Measurements from ENCODE around the gene DCC.
"Not testable (repeated sequence)": the region's sequence is repeated elsewhere in the genome, so short reads cannot be mapped to it uniquely, and the experiment has no call there.

Gene DCC

GRCh38 chr18:53490019-53490418 is 1150.0 kb downstream of the DCC start:
- DNase-seq (ENCODE audit: low read depth in 2 of 2) = no peak

- no peak for DNase-seq (ENCODE audit: low read depth in 2 of 2)
Observed at GRCh38 chr18:53496028-53496427, 1156.0 kb downstream of the DCC start.

GRCh38 chr18:53503914-53504441 is 1164.0 kb downstream of the DCC start:
- DNase-seq (ENCODE audit: low read depth in 2 of 2) = no peak

GRCh38 chr18:53508529-53508928 is 1168.5 kb downstream of the DCC start:
- DNase-seq (ENCODE audit: low read depth in 2 of 2) = no peak

DNA sequence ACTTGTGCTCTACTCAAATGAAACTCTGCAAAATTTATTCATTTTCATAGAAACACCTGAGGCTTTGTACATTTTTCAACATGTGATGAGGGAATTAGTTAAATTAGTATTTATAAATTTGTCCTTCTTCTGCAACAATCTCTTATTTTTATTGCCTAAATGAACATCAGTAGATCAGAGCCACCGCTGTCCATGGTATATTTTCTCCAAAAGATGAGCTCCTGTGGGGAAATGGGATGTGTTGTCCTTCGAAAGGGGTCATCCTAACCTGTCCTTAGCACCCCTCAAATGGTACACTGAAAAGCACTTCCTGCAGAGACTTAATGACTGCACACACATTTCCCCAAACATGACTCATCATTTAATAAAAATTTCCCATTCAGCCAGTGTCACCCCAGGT is 1169.9 kb downstream of the DCC start:
- DNase-seq (ENCODE audit: low read depth in 2 of 2) = no peak

DNA sequence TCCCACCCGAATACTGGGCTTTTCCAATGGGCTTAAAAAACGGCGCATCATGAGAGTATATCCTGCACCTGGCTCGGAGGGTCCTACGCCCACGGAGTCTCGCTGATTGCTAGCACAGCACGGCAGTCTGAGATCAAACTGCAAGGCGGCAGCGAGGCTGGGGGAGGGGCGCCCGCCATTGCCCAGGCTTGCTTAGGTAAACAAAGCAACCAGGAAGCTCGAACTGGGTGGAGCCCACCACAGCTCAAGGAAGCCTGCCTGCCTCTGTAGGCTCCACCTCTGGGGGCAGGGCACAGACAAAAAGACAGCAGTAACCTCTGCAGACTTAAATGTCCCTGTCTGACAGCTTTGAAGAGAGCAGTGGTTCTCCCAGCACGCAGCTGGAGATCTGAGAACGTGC is 1171.7 kb downstream of the DCC start:
- not testable (repeated sequence) for DNase-seq (ENCODE audit: low read depth in 2 of 2)

DNA sequence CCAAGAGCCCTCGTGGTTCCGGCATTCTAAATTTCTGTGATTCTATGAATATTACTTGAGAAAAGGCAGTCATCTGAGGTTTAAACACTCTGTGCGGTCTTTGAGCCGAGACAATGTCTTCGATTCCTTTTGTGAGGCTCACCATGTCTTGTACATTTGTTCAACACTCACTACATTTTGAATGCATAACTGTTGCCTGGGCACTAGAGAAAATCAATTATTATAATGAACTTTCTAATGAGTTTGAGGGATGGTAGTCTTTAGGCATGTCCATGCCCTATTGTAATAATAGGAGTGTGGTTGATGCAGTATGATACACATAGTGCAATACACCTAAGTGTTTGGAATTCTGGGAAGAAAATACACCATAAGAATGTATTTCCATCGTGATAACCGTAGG is 1181.1 kb downstream of the DCC start:
- no peak for DNase-seq (ENCODE audit: low read depth in 2 of 2)

- no peak for DNase-seq (ENCODE audit: low read depth in 2 of 2)
Observed at GRCh38 chr18:53526101-53526870, 1186.3 kb downstream of the DCC start.

DNA sequence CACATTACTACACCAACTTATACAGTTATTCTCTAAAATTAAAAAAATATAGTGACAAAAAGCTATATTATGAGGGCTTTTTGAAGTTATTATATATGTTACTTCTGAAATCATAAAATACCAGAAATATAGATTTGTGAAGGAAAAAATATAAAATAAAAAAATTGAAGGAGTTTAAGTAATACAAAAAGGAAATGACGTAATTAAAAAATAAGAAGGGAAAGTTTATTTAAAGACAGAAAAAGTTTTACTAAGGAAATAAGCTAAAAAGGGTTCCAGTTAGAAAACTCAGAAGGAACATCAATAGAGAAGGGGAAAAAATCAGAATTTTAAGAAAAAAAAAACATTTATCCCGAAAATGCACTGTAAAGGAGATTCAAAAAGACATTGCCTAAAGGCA is 1187.4 kb downstream of the DCC start:
- DNase-seq (ENCODE audit: low read depth in 2 of 2) = no peak

GRCh38 chr18:53531187-53531586 is 1191.2 kb downstream of the DCC start:
- no peak for DNase-seq (ENCODE audit: low read depth in 2 of 2)

DNA sequence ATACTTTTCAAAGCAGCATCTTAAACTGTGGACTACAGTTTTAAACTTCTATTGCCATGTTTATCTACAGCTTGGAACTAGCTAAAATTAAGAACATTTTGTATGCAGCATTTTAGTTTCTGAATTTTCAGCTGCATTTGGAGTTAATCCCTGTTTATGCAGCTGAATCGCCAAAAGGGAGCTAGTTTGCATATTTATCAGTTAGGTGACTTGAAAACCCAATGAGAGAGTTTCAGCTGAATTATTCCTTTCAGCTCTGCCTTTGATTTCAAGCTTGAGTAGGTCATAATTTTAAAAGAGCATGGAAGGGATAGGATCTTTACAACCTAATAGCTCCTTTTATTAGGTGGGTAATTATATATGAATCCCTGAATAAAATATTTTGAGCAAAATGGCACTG is 1191.9 kb downstream of the DCC start:
- DNase-seq (ENCODE audit: low read depth in 2 of 2) = no peak

GRCh38 chr18:53534203-53534602 is 1194.2 kb downstream of the DCC start:
- no peak for DNase-seq (ENCODE audit: low read depth in 2 of 2)

- DNase-seq (ENCODE audit: low read depth in 2 of 2) = no peak
Observed at GRCh38 chr18:53534695-53535094, 1194.7 kb downstream of the DCC start.

DNA sequence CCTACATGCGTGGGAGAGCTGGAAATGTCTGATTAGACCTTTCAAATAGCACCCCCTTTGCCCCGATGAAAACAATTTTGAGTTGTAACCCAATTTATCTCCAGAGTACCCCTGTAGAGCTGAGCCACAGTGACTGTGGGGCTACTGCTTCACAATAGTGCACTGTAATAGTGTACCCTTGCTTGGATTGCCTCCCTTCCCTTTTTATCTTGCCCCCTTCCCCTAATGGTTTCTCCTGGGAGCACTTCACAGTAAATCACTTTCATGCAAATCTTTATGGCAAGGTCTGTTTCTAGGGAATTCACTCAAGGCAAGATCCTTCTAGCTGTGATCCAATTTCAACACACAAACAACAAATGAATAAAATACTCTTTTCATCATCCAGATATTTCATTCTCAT is 1196.9 kb downstream of the DCC start:
- DNase-seq (ENCODE audit: low read depth in 2 of 2) = no peak

- no peak for DNase-seq (ENCODE audit: low read depth in 2 of 2)
Observed at GRCh38 chr18:53541924-53542323, 1201.9 kb downstream of the DCC start.

GRCh38 chr18:53543711-53544110 is 1203.7 kb downstream of the DCC start:
- no peak for DNase-seq (ENCODE audit: low read depth in 2 of 2)

DNA sequence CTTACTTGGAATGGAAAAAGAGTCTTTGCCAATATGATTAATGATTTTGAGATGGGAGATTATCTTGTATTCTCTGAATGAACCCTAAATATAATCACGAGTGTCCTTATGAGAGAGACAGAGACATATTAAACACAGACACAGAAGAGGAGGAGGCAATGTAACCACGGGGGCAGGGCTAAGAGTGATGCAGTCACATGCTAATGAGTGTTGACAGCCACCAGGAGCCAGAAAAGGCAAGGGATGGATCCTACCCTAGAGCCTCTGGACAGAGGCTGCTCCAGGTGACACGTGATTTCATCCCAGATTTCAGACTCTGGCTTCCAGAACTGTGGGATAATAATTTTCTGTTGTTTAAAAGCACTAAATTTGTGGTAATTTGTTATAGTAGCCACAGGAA is 1204.9 kb downstream of the DCC start:
- DNase-seq (ENCODE audit: low read depth in 2 of 2) = no peak

DNA sequence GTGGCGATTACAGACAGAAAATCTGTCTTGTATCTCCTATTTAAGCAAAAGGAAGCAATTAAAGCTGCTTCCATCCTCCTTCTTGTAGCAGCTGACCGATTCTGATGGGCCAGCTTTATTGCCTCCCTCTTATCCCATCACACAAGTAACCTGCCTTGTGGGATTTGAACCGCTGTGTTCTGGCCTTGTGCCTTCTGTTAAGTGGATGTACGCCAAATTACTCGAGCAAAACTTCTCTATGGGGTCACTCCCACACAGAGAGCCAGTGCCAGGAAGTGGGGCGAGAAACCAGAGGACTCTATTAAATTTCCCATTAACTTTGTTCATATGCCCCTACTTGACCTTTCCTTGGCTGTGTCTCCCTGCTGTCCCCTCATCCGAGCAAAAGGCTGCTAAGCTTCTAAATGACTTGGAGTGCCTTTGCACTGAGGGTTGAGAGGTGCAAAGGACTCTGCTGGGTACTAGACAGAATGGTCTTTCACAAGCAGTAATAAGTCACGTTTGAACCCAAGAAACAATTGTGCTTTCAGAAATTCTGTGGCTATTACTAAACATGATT is 1212.0 kb downstream of the DCC start:
- no peak for DNase-seq (ENCODE audit: low read depth in 2 of 2)

- DNase-seq (ENCODE audit: low read depth in 2 of 2) = no peak
Observed at GRCh38 chr18:53553030-53553429, 1213.0 kb downstream of the DCC start.

DNA sequence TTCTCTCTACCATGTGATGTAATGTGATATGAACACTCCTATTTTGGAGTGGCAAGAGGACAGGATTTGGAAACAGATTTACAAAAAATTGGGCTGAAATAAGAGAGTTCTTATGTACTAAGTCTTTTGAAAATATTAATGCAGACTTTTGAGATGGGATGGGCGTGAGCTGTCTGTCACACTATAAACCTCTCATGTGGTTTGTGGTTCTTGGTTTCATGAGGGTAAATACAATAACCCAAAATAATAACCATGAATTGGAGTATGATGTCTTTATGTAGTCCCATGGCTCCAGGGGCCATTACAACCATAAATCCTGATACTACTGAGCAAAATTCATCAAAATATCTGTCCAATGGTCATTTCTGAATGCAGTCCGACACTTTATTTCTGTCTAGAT is 1216.5 kb downstream of the DCC start:
- no peak for DNase-seq (ENCODE audit: low read depth in 2 of 2)

- DNase-seq (ENCODE audit: low read depth in 2 of 2) = no peak
Observed at GRCh38 chr18:53560546-53560945, 1220.5 kb downstream of the DCC start.

DNA sequence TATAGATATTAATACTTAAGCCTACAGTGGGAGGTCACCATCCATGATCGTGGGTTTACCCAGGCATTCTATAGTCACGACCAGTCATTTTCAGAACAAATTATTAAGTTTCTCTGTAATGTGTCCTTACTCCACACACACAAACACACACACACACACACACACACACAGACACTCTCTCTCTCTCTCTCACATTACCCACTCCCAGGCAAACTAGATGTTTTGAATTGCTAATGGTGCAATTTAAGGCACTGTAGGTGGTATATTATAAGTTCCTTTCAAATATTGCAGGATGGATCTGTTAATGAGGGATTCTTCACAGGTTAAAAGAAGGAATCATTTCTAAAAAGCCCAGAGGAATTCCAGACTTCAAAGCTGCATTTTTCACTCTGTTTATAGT is 1226.6 kb downstream of the DCC start:
- no peak for DNase-seq (ENCODE audit: low read depth in 2 of 2)

DNA sequence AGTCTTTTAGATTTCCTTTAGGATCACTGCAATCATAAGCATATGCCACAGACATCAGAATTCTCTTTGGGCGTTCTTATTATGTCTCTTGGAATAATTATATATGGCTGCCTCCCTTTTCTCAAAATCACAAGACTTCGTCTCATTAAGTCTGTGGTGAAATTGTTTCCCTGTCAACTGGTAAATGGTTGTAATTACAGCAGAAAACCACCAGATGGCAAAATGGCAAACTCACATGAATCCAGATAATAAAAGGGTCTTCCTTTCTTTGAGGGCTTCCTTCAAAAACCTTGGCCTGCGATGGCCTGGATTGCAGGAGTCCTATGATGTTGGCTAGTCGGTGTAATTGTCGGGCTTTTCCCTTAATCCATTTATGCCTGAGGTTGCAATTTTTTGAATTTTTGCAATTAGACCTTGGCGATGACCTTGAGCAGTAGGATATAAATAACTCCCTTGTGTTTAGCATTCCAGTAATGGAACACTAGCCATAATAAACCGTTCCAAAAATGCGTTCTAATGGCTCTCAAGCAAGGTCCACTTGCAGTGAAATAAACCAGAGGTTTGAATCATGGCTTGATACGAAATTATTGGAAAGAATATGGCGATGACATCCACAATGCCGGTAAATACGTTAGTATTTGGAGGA is 1228.1 kb downstream of the DCC start:
- no peak for DNase-seq (ENCODE audit: low read depth in 2 of 2)

All from stimulated activated CD8-positive, alpha-beta memory T cell treated with anti-CD3 and anti-CD28 coated beads, Interleukin-7, amount 100 ng/mL, for 4 hours (primary cell).